Right kidney (tissue), 1 donor: ENCODE measurements around the gene HAPSTR1.

Experiments used
- DNase-seq: peaks from one replicate; pipeline ENCODE4 v3.0.0-alpha.2; 2016

The HAPSTR1 gene

GRCh38 chr16:9122969-9123368 lies 31.5 kb downstream of the HAPSTR1 start:
- no peak for DNase-seq

GRCh38 chr16:9123401-9123800 lies 32.0 kb downstream of the HAPSTR1 start:
- DNase-seq: no peak

- no peak for DNase-seq
Measured at GRCh38 chr16:9123871-9124270, 32.4 kb downstream of the HAPSTR1 start.

- DNase-seq: no peak
Measured at GRCh38 chr16:9124444-9124843, 33.0 kb downstream of the HAPSTR1 start.

- DNase-seq: no peak
Measured at GRCh38 chr16:9124908-9125584, 33.6 kb downstream of the HAPSTR1 start.

GRCh38 chr16:9125658-9126505 lies 34.4 kb downstream of the HAPSTR1 start:
- no peak for DNase-seq

- no peak for DNase-seq
Measured at GRCh38 chr16:9126609-9127008, 35.2 kb downstream of the HAPSTR1 start.

- DNase-seq: no peak
Measured at GRCh38 chr16:9128346-9129342, 37.2 kb downstream of the HAPSTR1 start.

- no peak for DNase-seq
Measured at GRCh38 chr16:9134306-9134705, 42.9 kb downstream of the HAPSTR1 start.

GRCh38 chr16:9134739-9135138 lies 43.3 kb downstream of the HAPSTR1 start:
- DNase-seq: peak; percentile 23

GRCh38 chr16:9135797-9136196 lies 44.4 kb downstream of the HAPSTR1 start:
- no peak for DNase-seq

- DNase-seq: no peak
Measured at GRCh38 chr16:9136596-9136995, 45.2 kb downstream of the HAPSTR1 start.

- DNase-seq: no peak
Measured at GRCh38 chr16:9138021-9138680, 46.7 kb downstream of the HAPSTR1 start.

- DNase-seq: peak; percentile 58
Measured at GRCh38 chr16:9138731-9139501, 47.5 kb downstream of the HAPSTR1 start.

- no peak for DNase-seq
Measured at GRCh38 chr16:9139965-9140364, 48.5 kb downstream of the HAPSTR1 start.
